Pancreas (tissue), 10 donors: ENCODE measurements around the gene ADGRV1. TPM values are rescaled to one million over a fixed set of nuclear protein-coding genes. Genes with fewer than 3 reads are reported as not detected.

Source experiments
- ATAC-seq, 4 donors: fragments of 200-7000 bp; cut with Tn5 transposase; one replicate each; pipeline versions ENCODE4 v1.8.0 to v1.9.1; 2020; ENCODE audit warnings: mild to moderate bottlenecking in 4 of 4, moderate library complexity in 4 of 4
- DNase-seq, 6 donors: peaks; one replicate each; pipeline ENCODE4 v3.0.0-alpha.2; 2020
- FAIRE-seq: peaks from 2 replicates; lab custom pipeline; 2012; peaks lifted over from hg19 to GRCh38; lab: Jason Lieb, UNC
- H3K27ac ChIP-seq, 4 donors: fragments of 200-600 bp; sonication (generic); 1 replicate in 3 of 4; 2 replicates in 1 of 4; pipeline versions ENCODE4 v1.5.0 to v1.8.0; 2020
- H3K27me3 ChIP-seq, 4 donors: fragments of 200-600 bp; one replicate each; pipeline ENCODE4 v1.8.0; 2021
- H3K36me3 ChIP-seq, 3 donors: fragments of 200-600 bp; sonication (generic) in 1 of 3; one replicate each; pipeline versions ENCODE4 v1.5.0 to v1.8.0; 2020 to 2021
- H3K4me1 ChIP-seq, 3 donors: fragments of 200-600 bp; one replicate each; pipeline ENCODE4 v1.8.0; 2021
- H3K4me3 ChIP-seq, 4 donors: fragments of 200-600 bp; sonication (generic) in 2 of 4; one replicate each; pipeline versions ENCODE4 v1.5.0 to v1.8.0; 2020 to 2021
- H3K9me3 ChIP-seq, 4 donors: fragments of 200-600 bp; one replicate each; pipeline ENCODE4 v1.8.0; 2021
- CTCF ChIP-seq, 4 donors: fragments of 200-600 bp; sonication (generic) in 3 of 4; IDR thresholded peaks; one replicate each; pipeline versions ENCODE4 v1.5.0 to v1.8.0; 2021; ENCODE audit warnings: antibody characterized with exemption in 4 of 4
- WGBS, 2 donors: extraction: QIAGEN DNeasy Blood & Tissue Kit; methylation state at CpG; one replicate each; pipeline ENCODE4 v1.1.7; 2013; 5-methylcytosine and 5-hydroxymethylcytosine counted together
- intact Hi-C, 3 donors: fragments of 100-400 bp; cut with DNase I; formaldehyde crosslinking; loops; one replicate each; pipeline versions ENCODE4 v1.11.1 to v1.14.2; 2022
- polyA plus RNA-seq, 2 donors: library from polyadenylated mRNA; stranded (reverse); fragments of 200-250 nt; gene quantifications; one replicate each; pipeline ENCODE4 v1.2.3, GENCODE V29; 2013
- total RNA-seq, 6 donors: library from RNA; stranded (reverse); fragmentation: NEBNext Ultra II Directional in 4 of 6; extraction: Animal tissue kit (Norgen Biotek cat#: 25700) in 4 of 6; gene quantifications; one replicate each; pipeline versions ENCODE4 v1.2.1 to v1.2.4, GENCODE V29; 2021 to 2023
- donor health status: healthy with polysubstance abuse.
- donor health status: DM: no; HTN: no; CAD: no; lungs with moderate emphysema.
- donor health status: DM: no; HTN: no; CAD: no.
- donor health status: control.
- donor health status: control.
- donor health status: Bipolar disorder and iron deficiency.
- donor health status: DM: yes; HTN: yes; CAD: no.
- donor health status: DM: no; HTN: no; CAD: no.
- donor health status: DM: no; HTN: no; CAD: no.
- donor health status: DM: yes; HTN: yes; CAD: no.

ADGRV1 gene
- total and polyA plus RNA-seq, 8 donors, result 3.9 to 6.9 (median 5.4) TPM

GRCh38 chr5:90621848-90622247, 63.3 kb downstream of the ADGRV1 start:
- no peaks in the 10 kb centered on the region for H3K36me3 ChIP-seq
- no peak for TF ChIP-seq CTCF (IDR thresholded peaks at IDR 0.05)
- no peaks in the 10 kb centered on the region for H3K9me3 ChIP-seq
- intact Hi-C loops, result no loop called here
- FAIRE-seq (no peak), ATAC-seq (no peak), DNase-seq (no peak)
- no peak overlapping the region for H3K27ac ChIP-seq
- no peak overlapping the region for H3K4me3 ChIP-seq
- H3K27me3 ChIP-seq, result no peaks in the 10 kb centered on the region
- H3K4me1 ChIP-seq, result no peaks in the 10 kb centered on the region
- 84 to 90% methylated on average over 3 of the region's 3 CpGs for WGBS, 2 donors

GRCh38 chr5:90626493-90626892, 67.9 kb downstream of the ADGRV1 start:
- Histone ChIP-seq H3K36me3 (no peaks in the 10 kb centered on the region), H3K4me1 (no peaks in the 10 kb centered on the region), H3K27ac (no peak overlapping the region), H3K27me3 (no peaks in the 10 kb centered on the region), H3K4me3 (no peak overlapping the region), H3K9me3 (no peaks in the 10 kb centered on the region)
- no peak for DNase-seq
- WGBS, 2 donors, result 69 to 75% methylated on average over 2 of the region's 2 CpGs
- FAIRE-seq, result no peak
- TF ChIP-seq CTCF (IDR thresholded peaks at IDR 0.05), result no peak
- intact Hi-C loops, result no loop called here
- no peak for ATAC-seq

- Histone ChIP-seq H3K9me3 (no peaks in the 10 kb centered on the region), H3K4me1 (no peaks in the 10 kb centered on the region), H3K36me3 (no peaks in the 10 kb centered on the region), H3K27me3 (peaks cover 0 to 3% (median 0%) of the 10 kb centered on the region in 4 donors), H3K4me3 (no peak overlapping the region), H3K27ac (no peak overlapping the region)
- intact Hi-C loops, result no loop called here
- FAIRE-seq, result no peak
- ATAC-seq, result no peak
- no peak for DNase-seq
- TF ChIP-seq CTCF (IDR thresholded peaks at IDR 0.05), result no peak
- WGBS, 2 donors, result 93 to 96% methylated on average over 6 of the region's 6 CpGs
Measured at GRCh38 chr5:90628492-90628891, 69.9 kb downstream of the ADGRV1 start.

- Histone ChIP-seq H3K4me3 (no peak overlapping the region), H3K36me3 (no peaks in the 10 kb centered on the region), H3K4me1 (no peaks in the 10 kb centered on the region), H3K27ac (no peak overlapping the region), H3K9me3 (no peaks in the 10 kb centered on the region), H3K27me3 (peaks cover 0 to 6% (median 0%) of the 10 kb centered on the region in 4 donors)
- FAIRE-seq (no peak), ATAC-seq (no peak), DNase-seq (no peak)
- intact Hi-C loops, result no loop called here
- WGBS, 2 donors, result 87 to 92% methylated on average over 2 of the region's 2 CpGs
- TF ChIP-seq CTCF (IDR thresholded peaks at IDR 0.05), result no peak
Measured at GRCh38 chr5:90632791-90633190, 74.2 kb downstream of the ADGRV1 start.

- peaks cover 0 to 16% (median 15%) of the 10 kb centered on the region in 3 donors for H3K4me1 ChIP-seq
- TF ChIP-seq CTCF (IDR thresholded peaks at IDR 0.05), result no peak
- ATAC-seq, result no peak
- DNase-seq, result no peak
- 2 to 52% methylated on average over 1 of the region's 1 CpG for WGBS, 2 donors
- H3K27me3 ChIP-seq, result peaks cover 0 to 6% (median 0%) of the 10 kb centered on the region in 4 donors
- intact Hi-C loops, result no loop called here
- H3K36me3 ChIP-seq, result no peaks in the 10 kb centered on the region
- no peak overlapping the region for H3K4me3 ChIP-seq
- FAIRE-seq, result no peak
- H3K9me3 ChIP-seq, result no peaks in the 10 kb centered on the region
- H3K27ac ChIP-seq, result no peak overlapping the region
Measured at GRCh38 chr5:90636948-90637347, 78.4 kb downstream of the ADGRV1 start.
